ENCODE measurements around the gene SHISA9.

DNA sequence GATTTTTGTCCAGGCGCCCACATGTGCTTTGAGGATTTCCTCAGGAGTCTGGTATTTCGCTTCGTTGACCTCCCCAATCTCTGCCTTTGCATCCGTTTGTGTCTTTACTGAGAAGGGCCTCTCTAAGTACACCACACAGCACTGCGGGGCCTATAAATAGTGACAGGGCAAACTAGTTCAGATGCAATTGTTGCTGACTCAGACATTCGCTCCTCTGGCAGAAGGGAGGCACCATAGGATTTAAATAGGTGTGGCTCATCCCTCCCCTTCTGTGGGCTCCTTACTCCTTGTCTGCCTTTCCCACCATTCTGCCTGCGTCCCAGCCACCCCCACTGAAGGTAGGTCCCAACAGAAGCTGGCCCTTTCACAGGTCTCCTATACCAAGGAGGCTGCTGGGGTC lies 192.3 kb downstream of the SHISA9 start:
- TF ChIP-seq, protein P1, sequence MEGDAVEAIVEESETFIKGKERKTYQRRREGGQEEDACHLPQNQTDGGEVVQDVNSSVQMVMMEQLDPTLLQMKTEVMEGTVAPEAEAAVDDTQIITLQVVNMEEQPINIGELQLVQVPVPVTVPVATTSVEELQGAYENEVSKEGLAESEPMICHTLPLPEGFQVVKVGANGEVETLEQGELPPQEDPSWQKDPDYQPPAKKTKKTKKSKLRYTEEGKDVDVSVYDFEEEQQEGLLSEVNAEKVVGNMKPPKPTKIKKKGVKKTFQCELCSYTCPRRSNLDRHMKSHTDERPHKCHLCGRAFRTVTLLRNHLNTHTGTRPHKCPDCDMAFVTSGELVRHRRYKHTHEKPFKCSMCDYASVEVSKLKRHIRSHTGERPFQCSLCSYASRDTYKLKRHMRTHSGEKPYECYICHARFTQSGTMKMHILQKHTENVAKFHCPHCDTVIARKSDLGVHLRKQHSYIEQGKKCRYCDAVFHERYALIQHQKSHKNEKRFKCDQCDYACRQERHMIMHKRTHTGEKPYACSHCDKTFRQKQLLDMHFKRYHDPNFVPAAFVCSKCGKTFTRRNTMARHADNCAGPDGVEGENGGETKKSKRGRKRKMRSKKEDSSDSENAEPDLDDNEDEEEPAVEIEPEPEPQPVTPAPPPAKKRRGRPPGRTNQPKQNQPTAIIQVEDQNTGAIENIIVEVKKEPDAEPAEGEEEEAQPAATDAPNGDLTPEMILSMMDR (IDR thresholded peaks at IDR 0.05; ENCODE audit: low read depth, low read length, missing input control): no peak
- TF ChIP-seq RXRA (IDR thresholded peaks at IDR 0.05) (no peak), YY1 (IDR thresholded peaks at IDR 0.05) (no peak), EGR1 (IDR thresholded peaks at IDR 0.05; ENCODE audit: low read depth in 2 of 2) (no peak), MAX (IDR thresholded peaks at IDR 0.05) (no peak), RAD21 (IDR thresholded peaks at IDR 0.05) (no peak), NR2F2 (IDR thresholded peaks at IDR 0.05) (no peak)
- TF ChIP-seq, protein P2, sequence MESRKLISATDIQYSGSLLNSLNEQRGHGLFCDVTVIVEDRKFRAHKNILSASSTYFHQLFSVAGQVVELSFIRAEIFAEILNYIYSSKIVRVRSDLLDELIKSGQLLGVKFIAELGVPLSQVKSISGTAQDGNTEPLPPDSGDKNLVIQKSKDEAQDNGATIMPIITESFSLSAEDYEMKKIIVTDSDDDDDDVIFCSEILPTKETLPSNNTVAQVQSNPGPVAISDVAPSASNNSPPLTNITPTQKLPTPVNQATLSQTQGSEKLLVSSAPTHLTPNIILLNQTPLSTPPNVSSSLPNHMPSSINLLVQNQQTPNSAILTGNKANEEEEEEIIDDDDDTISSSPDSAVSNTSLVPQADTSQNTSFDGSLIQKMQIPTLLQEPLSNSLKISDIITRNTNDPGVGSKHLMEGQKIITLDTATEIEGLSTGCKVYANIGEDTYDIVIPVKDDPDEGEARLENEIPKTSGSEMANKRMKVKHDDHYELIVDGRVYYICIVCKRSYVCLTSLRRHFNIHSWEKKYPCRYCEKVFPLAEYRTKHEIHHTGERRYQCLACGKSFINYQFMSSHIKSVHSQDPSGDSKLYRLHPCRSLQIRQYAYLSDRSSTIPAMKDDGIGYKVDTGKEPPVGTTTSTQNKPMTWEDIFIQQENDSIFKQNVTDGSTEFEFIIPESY (IDR thresholded peaks at IDR 0.05): no peak
